Smooth muscle cell (in vitro differentiated cells): ENCODE data around the gene DAGLA. TPM values are rescaled to one million over a fixed set of nuclear protein-coding genes. Genes with fewer than 3 reads are reported as not detected.

Experiments used
- DNase-seq: peaks from one replicate; lab custom pipeline; 2025; ENCODE audit not compliant: unreplicated experiment; lab: John Stamatoyannopoulos, UW
- H2AFZ ChIP-seq: fragments of 200-600 bp; sonication (generic); 2 replicates; pipeline ENCODE4 v1.6.0; 2016; ENCODE audit warnings: antibody characterized with exemption, low read depth, mild to moderate bottlenecking
- H3F3A ChIP-seq: fragments of 200-600 bp; sonication (generic); 2 replicates; pipeline ENCODE4 v1.6.0; 2017; ENCODE audit warnings: antibody characterized with exemption, low read depth
- H3K27ac ChIP-seq: fragments of 200-600 bp; sonication (generic); 2 replicates; pipeline ENCODE4 v1.5.1; 2016; ENCODE audit warnings: low read depth, mild to moderate bottlenecking
- H3K27me3 ChIP-seq: fragments of 200-600 bp; sonication (generic); 2 replicates; pipeline ENCODE4 v1.6.1; 2016; ENCODE audit warnings: low read depth, mild to moderate bottlenecking
- H3K36me3 ChIP-seq: fragments of 200-600 bp; sonication (generic); 2 replicates; pipeline ENCODE4 v1.5.1; 2016; ENCODE audit warnings: low read depth
- H3K4me1 ChIP-seq: fragments of 200-600 bp; sonication (generic); 2 replicates; pipeline ENCODE4 v1.5.1; 2016; ENCODE audit warnings: low read depth
- H3K4me2 ChIP-seq: fragments of 200-600 bp; sonication (generic); 2 replicates; pipeline ENCODE4 v1.6.0; 2016; ENCODE audit warnings: mild to moderate bottlenecking
- H3K4me3 ChIP-seq: fragments of 200-600 bp; sonication (generic); 2 replicates; pipeline ENCODE4 v1.5.1; 2016; ENCODE audit warnings: mild to moderate bottlenecking
- H3K79me2 ChIP-seq: fragments of 200-600 bp; sonication (generic); 2 replicates; pipeline ENCODE4 v1.6.0; 2016; ENCODE audit warnings: low read depth, mild to moderate bottlenecking
- H3K9ac ChIP-seq: fragments of 200-600 bp; sonication (generic); 2 replicates; pipeline ENCODE4 v1.6.0; 2016; ENCODE audit warnings: low read depth
- H3K9me3 ChIP-seq: fragments of 200-600 bp; sonication (generic); replicated peaks from 2 replicates; pipeline ENCODE4 v1.5.1; 2016; ENCODE audit warnings: low read depth
- H4K20me1 ChIP-seq: fragments of 200-600 bp; sonication (generic); 2 replicates; pipeline ENCODE4 v1.6.0; 2016; ENCODE audit warnings: low read depth
- WGBS: methylation state at CpG from one replicate; pipeline ENCODE4 v1.1.7; 2016; ENCODE audit warnings: low lambda C conversion rate; 5-methylcytosine and 5-hydroxymethylcytosine counted together
- polyA plus RNA-seq: library from polyadenylated mRNA; unstranded; fragments of >200 nt; fragmentation: Nextera tagmentation; extraction: Ambion mirVana; gene quantifications from 2 replicates; pipeline ENCODE4 v1.2.1, GENCODE V29; 2016
- total RNA-seq: library from RNA; depleted of rRNA; stranded (reverse); fragments of >200 nt; gene quantifications from 2 replicates; pipeline ENCODE4 v1.2.3, GENCODE V29; 2014
- TF ChIP-seq, protein P1 (sequence below): fragments of 200-600 bp; sonication (generic); IDR thresholded peaks from 2 replicates; pipeline ENCODE4 v1.5.1; 2017; ENCODE audit warnings: borderline replicate concordance, mild to moderate bottlenecking, antibody characterized with exemption; ENCODE audit not compliant: insufficient read depth, poor library complexity, severe bottlenecking

Gene DAGLA
- total and polyA plus RNA-seq, 2 experiments from 2014 or later, result 1.3 to 3.9 TPM

DNA sequence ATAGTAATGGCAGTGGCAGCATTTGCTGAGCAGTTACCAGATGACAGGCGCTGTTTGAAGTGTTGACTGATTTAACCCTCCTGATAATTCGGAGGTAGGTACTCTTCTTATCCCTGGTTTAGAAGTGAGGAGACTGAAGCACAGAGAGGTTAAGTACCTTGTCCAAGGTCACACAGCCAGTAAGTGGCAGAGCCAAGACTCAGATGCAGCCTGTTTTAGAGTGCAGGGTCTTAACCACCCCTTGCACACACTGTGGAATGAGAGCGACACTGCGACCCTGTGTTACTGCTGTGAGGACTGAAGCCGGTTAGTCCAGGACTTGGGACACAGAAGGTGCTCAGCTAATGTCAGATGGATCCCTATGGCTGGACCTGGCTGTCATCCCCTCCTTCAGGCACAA lies 34.7 kb downstream of the DAGLA start:
- H2AFZ ChIP-seq, result no peak overlapping the region
- 96% methylated on average over 5 of the region's 5 CpGs for WGBS

DNA sequence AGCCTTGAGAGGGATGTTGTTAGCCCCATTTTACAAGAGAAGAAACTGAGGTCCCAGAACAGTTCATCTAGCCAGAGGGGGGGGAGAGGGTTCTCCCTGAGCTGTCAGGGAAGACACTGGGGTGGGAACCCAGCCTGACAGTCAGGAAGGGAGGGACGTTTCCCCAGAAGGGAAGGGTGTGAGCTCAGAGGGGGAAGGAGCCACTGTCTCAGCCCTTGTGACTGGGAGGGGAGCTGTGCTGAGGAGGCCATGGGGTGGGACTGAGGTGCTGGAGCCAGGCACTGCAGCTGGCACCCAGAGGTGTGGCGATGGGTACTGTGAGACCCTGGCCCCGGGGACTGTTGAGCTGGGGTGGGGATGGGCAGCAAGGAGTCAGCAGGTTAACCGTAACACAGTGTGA lies 35.7 kb downstream of the DAGLA start:
- H3K4me3 ChIP-seq, result no peak overlapping the region

More for the DNA sequence above, 34.7 kb downstream of the DAGLA start:
- Histone ChIP-seq H3K79me2 (no peaks in the 10 kb centered on the region), H3K27ac (no peak overlapping the region), H3K27me3 (no peaks in the 10 kb centered on the region), H3K9me3 (no peaks in the 10 kb centered on the region), H3K4me1 (peaks cover 9% of the 10 kb centered on the region), H3K36me3 (no peaks in the 10 kb centered on the region), H4K20me1 (no peaks in the 10 kb centered on the region), H3F3A (no peaks in the 10 kb centered on the region), H3K4me3 (no peak overlapping the region), H3K9ac (no peak overlapping the region), H3K4me2 (no peak overlapping the region)
- TF ChIP-seq, protein P1, sequence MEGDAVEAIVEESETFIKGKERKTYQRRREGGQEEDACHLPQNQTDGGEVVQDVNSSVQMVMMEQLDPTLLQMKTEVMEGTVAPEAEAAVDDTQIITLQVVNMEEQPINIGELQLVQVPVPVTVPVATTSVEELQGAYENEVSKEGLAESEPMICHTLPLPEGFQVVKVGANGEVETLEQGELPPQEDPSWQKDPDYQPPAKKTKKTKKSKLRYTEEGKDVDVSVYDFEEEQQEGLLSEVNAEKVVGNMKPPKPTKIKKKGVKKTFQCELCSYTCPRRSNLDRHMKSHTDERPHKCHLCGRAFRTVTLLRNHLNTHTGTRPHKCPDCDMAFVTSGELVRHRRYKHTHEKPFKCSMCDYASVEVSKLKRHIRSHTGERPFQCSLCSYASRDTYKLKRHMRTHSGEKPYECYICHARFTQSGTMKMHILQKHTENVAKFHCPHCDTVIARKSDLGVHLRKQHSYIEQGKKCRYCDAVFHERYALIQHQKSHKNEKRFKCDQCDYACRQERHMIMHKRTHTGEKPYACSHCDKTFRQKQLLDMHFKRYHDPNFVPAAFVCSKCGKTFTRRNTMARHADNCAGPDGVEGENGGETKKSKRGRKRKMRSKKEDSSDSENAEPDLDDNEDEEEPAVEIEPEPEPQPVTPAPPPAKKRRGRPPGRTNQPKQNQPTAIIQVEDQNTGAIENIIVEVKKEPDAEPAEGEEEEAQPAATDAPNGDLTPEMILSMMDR, result no peak
- DNase-seq, result no peak

DNA sequence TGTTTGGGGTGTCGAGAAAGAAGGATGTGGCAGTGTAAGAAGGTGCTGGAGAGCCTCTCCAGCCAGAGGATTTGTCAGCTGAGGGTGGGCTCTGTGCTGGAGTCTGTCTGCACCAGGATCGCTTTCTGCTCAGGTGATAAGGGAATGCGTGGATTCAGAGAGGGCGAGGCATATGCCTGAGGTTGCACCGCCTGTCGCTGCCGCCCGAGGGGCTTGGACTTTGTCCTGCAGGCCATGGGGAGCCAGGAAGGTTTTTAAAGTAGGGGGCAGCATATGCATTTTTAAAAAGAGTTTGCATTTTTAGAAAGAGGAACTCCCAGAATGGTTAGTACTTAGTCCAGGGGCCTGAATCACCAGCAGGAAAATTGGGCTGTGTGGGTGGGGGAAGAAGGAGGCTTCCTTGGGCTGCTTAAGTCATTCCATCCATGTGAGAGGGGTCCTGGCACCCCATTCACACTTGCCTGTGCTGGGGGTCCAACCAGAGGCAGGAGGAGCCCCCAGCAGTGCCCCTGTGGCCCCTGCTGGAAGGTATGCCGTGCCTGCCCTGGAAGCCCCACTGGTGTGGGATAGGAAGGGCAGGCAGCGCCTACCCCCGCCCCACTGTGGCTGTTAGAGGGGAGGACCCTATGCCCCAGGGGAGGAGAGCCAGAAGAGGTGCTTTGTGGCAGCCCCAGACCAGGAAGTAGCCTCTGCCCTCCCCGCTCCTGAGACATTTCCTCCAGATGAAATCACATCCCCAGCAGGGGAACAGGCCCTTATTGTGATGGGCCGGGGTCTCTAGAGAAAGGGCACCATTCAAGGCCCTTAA lies 36.5 kb downstream of the DAGLA start:
- Histone ChIP-seq H3K4me3 (no peak overlapping the region), H3K4me2 (no peak overlapping the region), H4K20me1 (no peaks in the 10 kb centered on the region), H3K27ac (no peak overlapping the region), H3K79me2 (no peaks in the 10 kb centered on the region), H3K9ac (no peak overlapping the region), H3K4me1 (peaks cover 9% of the 10 kb centered on the region), H3K36me3 (no peaks in the 10 kb centered on the region), H3K27me3 (no peaks in the 10 kb centered on the region), H3K9me3 (no peaks in the 10 kb centered on the region), H2AFZ (no peak overlapping the region), H3F3A (no peaks in the 10 kb centered on the region)
- 86% methylated on average over 13 of the region's 13 CpGs for WGBS
- no peak for DNase-seq
- TF ChIP-seq, protein P1, result no peak

More for the DNA sequence above, 35.7 kb downstream of the DAGLA start:
- H3K27me3 ChIP-seq, result no peaks in the 10 kb centered on the region
- H3K27ac ChIP-seq, result no peak overlapping the region
- no peaks in the 10 kb centered on the region for H3K36me3 ChIP-seq
- H3K9me3 ChIP-seq, result no peaks in the 10 kb centered on the region
- no peaks in the 10 kb centered on the region for H3K79me2 ChIP-seq
- H4K20me1 ChIP-seq, result no peaks in the 10 kb centered on the region
- H3K4me1 ChIP-seq, result peaks cover 9% of the 10 kb centered on the region
- no peak for DNase-seq
- TF ChIP-seq, protein P1, result no peak
- H3K4me2 ChIP-seq, result no peak overlapping the region
- no peaks in the 10 kb centered on the region for H3F3A ChIP-seq
- no peak overlapping the region for H3K9ac ChIP-seq
- 86% methylated on average over 4 of the region's 4 CpGs for WGBS
- no peak overlapping the region for H2AFZ ChIP-seq
